Psoas muscle (tissue), 8 donors: ENCODE measurements around the gene SIGLEC10. TPM values are rescaled to one million over a fixed set of nuclear protein-coding genes. Genes with fewer than 3 reads are reported as not detected.

ENCODE experiments used
- ATAC-seq, 4 donors: fragments of 200-7000 bp; cut with Tn5 transposase; one replicate each; pipeline ENCODE4 v1.9.1; 2020; ENCODE audit warnings: moderate library complexity in 3 of 4, mild to moderate bottlenecking in 2 of 4
- DNase-seq, 2 donors: peaks; one replicate each; pipeline ENCODE4 v3.0.0-alpha.2; 2020
- H3K27ac ChIP-seq: fragments of 200-600 bp; one replicate; pipeline ENCODE4 v1.8.0; 2022
- H3K27me3 ChIP-seq, 3 donors: fragments of 200-600 bp in 1 of 3; one replicate each; pipeline versions ENCODE4 v1.6.1 to v1.8.0; 2013 to 2022; ENCODE audit warnings: low read length in 2 of 3, mild to moderate bottlenecking in 2 of 3, moderate library complexity in 1 of 3; ENCODE audit not compliant: insufficient read depth in 3 of 3
- H3K36me3 ChIP-seq, 2 donors: fragments of 200-600 bp in 1 of 2; one replicate each; pipeline versions ENCODE4 v1.6.1 to v1.8.0; 2013 to 2022; ENCODE audit warnings: low read depth in 1 of 2, mild to moderate bottlenecking in 1 of 2, moderate library complexity in 1 of 2; ENCODE audit not compliant: insufficient read depth in 1 of 2
- H3K4me1 ChIP-seq: fragments of 200-600 bp; one replicate; pipeline ENCODE4 v1.8.0; 2022
- H3K4me3 ChIP-seq: fragments of 200-600 bp; one replicate; pipeline ENCODE4 v1.8.0; 2022; ENCODE audit warnings: mild to moderate bottlenecking
- H3K9me3 ChIP-seq: fragments of 200-600 bp; one replicate; pipeline ENCODE4 v1.8.0; 2022
- CTCF ChIP-seq: fragments of 200-600 bp; IDR thresholded peaks from one replicate; pipeline ENCODE4 v1.8.0; 2022; ENCODE audit warnings: antibody characterized with exemption
- WGBS, 3 donors: extraction: QIAGEN DNeasy Blood & Tissue Kit; methylation state at CpG; one replicate each; pipeline versions ENCODE4 v1.1.6 to v1.1.7; 2013; 5-methylcytosine and 5-hydroxymethylcytosine counted together
- intact Hi-C, 2 donors: fragments of 100-400 bp; cut with DNase I; formaldehyde crosslinking; loops; one replicate each; pipeline versions ENCODE4 v1.11.0 to v1.14.2; 2022
- polyA plus RNA-seq, 3 donors: library from polyadenylated mRNA; stranded (reverse); fragments of 200-250 nt; gene quantifications; one replicate each; pipeline ENCODE4 v1.2.3, GENCODE V29; 2013
- total RNA-seq, 4 donors: library from RNA; stranded (reverse); fragmentation: NEBNext Ultra II Directional in 2 of 4; extraction: Animal tissue kit (Norgen Biotek cat#: 25700) in 2 of 4; gene quantifications; one replicate each; pipeline versions ENCODE4 v1.2.1 to v1.2.4, GENCODE V29; 2021 to 2023
- donor health status: healthy with polysubstance abuse.
- donor health status: DM: no; HTN: no; CAD: no; lungs with moderate emphysema.
- donor health status: Bipolar disorder and iron deficiency.
- donor health status: healthy.
- donor health status: DM: yes; HTN: yes; CAD: no.
- donor health status: DM: no; HTN: no; CAD: no.
- donor health status: DM: no; HTN: no; CAD: no.
- donor health status: DM: yes; HTN: yes; CAD: no.

The SIGLEC10 gene
- total and polyA plus RNA-seq, 7 donors, result 0.09 to 1.1 (median 0.73) TPM

DNA sequence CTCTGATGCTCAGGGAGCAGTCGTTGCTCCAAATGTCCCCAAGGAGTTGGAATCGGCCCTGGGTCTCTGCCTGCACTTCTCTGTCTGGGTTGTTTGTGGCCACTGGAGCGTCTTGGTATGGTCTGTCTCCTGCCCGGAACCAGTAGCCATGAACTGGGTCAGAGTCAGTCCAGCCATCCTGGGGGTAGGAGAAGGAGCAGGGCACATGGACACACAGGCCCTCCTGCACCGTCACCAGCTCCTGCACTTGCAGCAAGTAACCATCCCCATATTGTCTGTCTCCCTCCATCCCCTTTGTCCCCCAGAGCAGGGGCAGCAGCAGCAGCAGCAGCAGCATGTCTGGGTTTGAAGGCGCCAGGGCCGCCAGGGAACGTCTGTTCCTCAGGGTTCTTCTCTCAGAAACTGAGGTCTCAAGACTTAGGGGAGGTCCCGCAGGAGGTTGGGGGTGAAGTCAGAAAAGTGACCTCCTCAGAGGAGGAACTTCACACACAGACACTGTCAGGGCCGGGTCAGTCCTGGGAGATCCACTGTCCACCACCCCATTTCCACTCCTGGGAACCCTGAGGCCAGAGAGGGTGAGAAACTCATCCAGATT is 40.7 kb upstream of the SIGLEC10 start, which contains the start of gene SIGLEC8:
Gene SIGLEC8, minus strand, starts transcription at position 404 of the 595 bp plus-strand sequence. Its CDS starts 67 bp downstream, at position 337.
- WGBS, 3 donors, result 46 to 54% (median 48%) methylated on average over 10 of the region's 10 CpGs
- no peak within 1 kb of the TSS for H3K4me3 ChIP-seq
- H3K4me1 ChIP-seq, result no peaks in the 10 kb centered on the region
- intact Hi-C loops, result no loop called here
- no peak for DNase-seq
- H3K36me3 ChIP-seq, result no peaks in the 10 kb centered on the region
- no peak for ATAC-seq
- no peak within 1 kb of the TSS for H3K27ac ChIP-seq
- no peaks in the 10 kb centered on the region for H3K9me3 ChIP-seq
- TF ChIP-seq CTCF, result no peak
- peaks cover 0 to 9% (median 4%) of the 10 kb centered on the region in 3 donors for H3K27me3 ChIP-seq

GRCh38 chr19:51457351-51458013 is 40.0 kb upstream of the SIGLEC10 start:
- intact Hi-C loops, result no loop called here
- Histone ChIP-seq H3K4me3 (no peak overlapping the region), H3K36me3 (no peaks in the 10 kb centered on the region), H3K9me3 (no peaks in the 10 kb centered on the region), H3K27ac (no peak overlapping the region), H3K4me1 (no peaks in the 10 kb centered on the region), H3K27me3 (peaks cover 0 to 5% (median 2%) of the 10 kb centered on the region in 3 donors)
- WGBS, 3 donors, result 68 to 78% (median 76%) methylated on average over 9 to 11 of the region's 11 CpGs
- no peak for ATAC-seq
- DNase-seq, result no peak
- no peak for TF ChIP-seq CTCF

DNA sequence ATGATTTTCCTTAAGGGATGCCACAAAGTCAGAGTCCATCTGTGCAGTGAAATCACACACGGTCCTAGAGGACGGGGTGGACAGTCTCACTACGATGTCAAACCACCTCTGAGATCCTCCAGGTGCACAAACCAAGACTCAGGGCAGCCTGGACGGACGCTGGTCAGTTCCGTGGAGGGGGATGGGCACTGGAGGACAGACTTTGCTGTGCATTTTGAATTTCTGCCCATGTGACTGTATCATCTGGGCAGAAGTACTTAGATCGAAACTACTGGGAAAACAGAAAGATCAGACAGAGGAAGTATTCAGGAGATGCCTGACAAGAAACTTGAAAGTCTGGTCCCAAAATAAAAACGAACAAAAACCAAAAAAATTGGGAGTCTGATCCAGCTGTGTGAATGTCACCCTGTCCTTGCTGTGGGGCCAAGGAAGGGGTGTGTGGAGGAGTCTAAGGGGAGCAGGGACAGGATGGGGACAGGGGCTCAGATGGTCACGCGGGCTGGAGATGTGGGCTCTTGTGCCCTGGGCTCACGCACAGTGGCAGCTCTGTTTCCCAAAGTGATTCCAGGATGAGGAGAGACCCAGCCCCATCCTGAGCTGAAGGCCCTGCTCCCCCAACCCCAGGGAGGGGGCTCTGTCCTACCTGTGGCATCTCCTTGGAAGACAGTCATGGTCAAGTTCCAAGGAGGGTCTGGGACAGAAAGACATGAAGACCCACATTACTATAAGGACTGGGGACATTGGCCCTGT is 39.3 kb upstream of the SIGLEC10 start:
- ATAC-seq (no peak), DNase-seq (no peak)
- Histone ChIP-seq H3K27ac (no peak overlapping the region), H3K36me3 (no peaks in the 10 kb centered on the region), H3K9me3 (no peaks in the 10 kb centered on the region), H3K27me3 (peaks cover 0 to 1% (median 0%) of the 10 kb centered on the region in 3 donors), H3K4me3 (no peak overlapping the region), H3K4me1 (no peaks in the 10 kb centered on the region)
- intact Hi-C loops, result no loop called here
- whole genome bisulfite sequencing, 3 donors, result 62 to 71% (median 67%) methylated on average over 11 of the region's 11 CpGs
- TF ChIP-seq CTCF, result no peak

DNA sequence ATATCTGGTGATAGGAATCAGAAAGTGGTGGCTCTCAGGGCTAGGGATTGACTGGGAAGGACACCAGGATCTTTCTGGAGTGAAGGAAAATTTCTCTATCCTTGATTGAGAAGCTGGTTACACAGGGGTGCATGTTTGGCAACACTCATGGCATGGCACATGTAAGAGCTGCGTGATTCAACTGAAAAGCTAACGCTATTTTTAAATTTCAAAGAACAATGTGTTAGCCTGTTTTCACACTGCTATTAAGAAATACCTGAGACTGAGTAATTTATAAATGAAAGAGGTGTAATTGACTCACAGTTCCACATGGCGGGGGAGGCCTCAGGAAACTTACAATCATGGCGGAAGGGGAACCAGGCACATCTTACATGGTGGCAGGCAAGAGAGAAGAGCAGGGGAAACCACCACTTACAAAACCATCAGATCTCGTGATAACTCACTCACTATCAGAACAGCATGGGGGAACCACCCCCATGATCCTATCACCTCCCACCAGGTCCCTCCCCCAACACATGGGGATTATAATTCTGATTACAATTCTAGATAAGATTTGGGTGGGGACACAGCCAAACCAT is 33.4 kb upstream of the SIGLEC10 start:
- DNase-seq (no peak), ATAC-seq (no peak)
- no peak overlapping the region for H3K27ac ChIP-seq
- intact Hi-C loops, result no loop called here
- 79 to 87% (median 83%) methylated on average over 5 of the region's 5 CpGs for WGBS, 3 donors
- no peaks in the 10 kb centered on the region for H3K9me3 ChIP-seq
- no peak for TF ChIP-seq CTCF
- no peak overlapping the region for H3K4me3 ChIP-seq
- peaks cover 0 to 1% (median 0%) of the 10 kb centered on the region in 3 donors for H3K27me3 ChIP-seq
- H3K36me3 ChIP-seq, result no peaks in the 10 kb centered on the region
- H3K4me1 ChIP-seq, result no peaks in the 10 kb centered on the region
